Stomach (tissue), 4 donors: ENCODE data around the gene MAP7D3.

ENCODE experiments used
- CTCF ChIP-seq, 7 experiments: fragments of 450-650 bp in 4 of 7; fragments of 200-600 bp in 3 of 7; sonication (generic) in 3 of 7; IDR thresholded peaks; one replicate each; pipeline ENCODE4 v1.5.1; 2016 to 2019; ENCODE audit warnings: antibody characterized with exemption in 7 of 7, control low read depth in 2 of 7, mild to moderate bottlenecking in 1 of 7
- POLR2AphosphoS5 ChIP-seq, 3 donors: sonication (generic); formaldehyde crosslinking; IDR thresholded peaks; one replicate each; pipeline ENCODE4 v1.6.1; 2016; ENCODE audit warnings: antibody characterized with exemption in 3 of 3

- TF ChIP-seq CTCF (IDR thresholded peaks at IDR 0.05) (no peak), POLR2AphosphoS5 (IDR thresholded peaks at IDR 0.05) (no peak)
Measured at GRCh38 chrX:136182414-136182813, 68.8 kb downstream of the MAP7D3 start.
